ENCODE data around the gene SNX9. TPM values are rescaled to one million over a fixed set of nuclear protein-coding genes. Genes with fewer than 3 reads are reported as not detected.

The SNX9 gene
- total and polyA plus RNA-seq, 10 of the 15 experiments (the other 5 are each of a cell fraction or from before 2014, with no cell fraction given) = 0.03 to 2.0 (median 0.37) TPM

GRCh38 chr6:157806131-157806855 is 16.8 kb upstream of the SNX9 start:
- ATAC-seq (no peak), DNase-seq (ENCODE audit: low read depth, low spot score) (no peak), FAIRE-seq (no peak)
- H3K4me1 ChIP-seq (ENCODE audit: control insufficient read depth, insufficient read depth, low read length) = peaks cover 7% of the 10 kb centered on the region
- H3K36me3 ChIP-seq (ENCODE audit: control insufficient read depth in 2 of 2, insufficient read depth in 2 of 2, low read length in 1 of 2) = no peaks in the 10 kb centered on the region
- H3K9ac ChIP-seq (ENCODE audit: control insufficient read depth, insufficient read depth, low read length) = no peak overlapping the region
- no peaks in the 10 kb centered on the region for H3K79me2 ChIP-seq (ENCODE audit: control insufficient read depth, insufficient read depth, low read length)
- H3K9me3 ChIP-seq (replicated peaks; ENCODE audit: control insufficient read depth, insufficient read depth, low read length) = peaks cover 2% of the 10 kb centered on the region; the same call in 1 of the 3 replicates
- no peak overlapping the region for H3K27ac ChIP-seq (ENCODE audit: control insufficient read depth, insufficient read depth)
- WGBS (ENCODE audit: insufficient coverage, insufficient replicate concordance, low lambda C conversion rate, missing lambda C conversion rate) = 64% methylated on average over 3 of the region's 3 CpGs
- H3K4me2 ChIP-seq (ENCODE audit: control insufficient read depth, insufficient read depth) = no peak overlapping the region
- no TSS peak for BruUV-seq (replicated peaks)
- RAD21 ChIA-PET (ENCODE audit: unreplicated experiment) = no interaction called here
- H3K27me3 ChIP-seq (replicated peaks in 1 of 2; ENCODE audit: control insufficient read depth in 2 of 2, insufficient read depth in 2 of 2, low read length in 1 of 2) = peaks cover 0 to 2% of the 10 kb centered on the region in 2 experiments; a peak in 3 of 4 replicates
- no peaks in the 10 kb centered on the region for H4K20me1 ChIP-seq (ENCODE audit: control insufficient read depth, insufficient read depth)
- CTCF ChIA-PET = interaction anchor here (1.1 kb wide), 1 partner anchor 10 kb away, joined by 3 read pairs; no protein-coding TSS in a partner anchor
- intact Hi-C loops (cut with micrococcal nuclease; ENCODE audit: unreplicated experiment) = no loop called here
- H3K4me3 ChIP-seq = no peak overlapping the region
- POLR2A ChIA-PET = no interaction called here
- in situ Hi-C loops (cut with MboI) = no loop called here
- H2AFZ ChIP-seq (ENCODE audit: control insufficient read depth, low read depth, low read length) = no peak overlapping the region
- SMC1A ChIA-PET (ENCODE audit: uncharacterized antibody, unreplicated experiment) = no interaction called here
- TF ChIP-seq, protein P1, sequence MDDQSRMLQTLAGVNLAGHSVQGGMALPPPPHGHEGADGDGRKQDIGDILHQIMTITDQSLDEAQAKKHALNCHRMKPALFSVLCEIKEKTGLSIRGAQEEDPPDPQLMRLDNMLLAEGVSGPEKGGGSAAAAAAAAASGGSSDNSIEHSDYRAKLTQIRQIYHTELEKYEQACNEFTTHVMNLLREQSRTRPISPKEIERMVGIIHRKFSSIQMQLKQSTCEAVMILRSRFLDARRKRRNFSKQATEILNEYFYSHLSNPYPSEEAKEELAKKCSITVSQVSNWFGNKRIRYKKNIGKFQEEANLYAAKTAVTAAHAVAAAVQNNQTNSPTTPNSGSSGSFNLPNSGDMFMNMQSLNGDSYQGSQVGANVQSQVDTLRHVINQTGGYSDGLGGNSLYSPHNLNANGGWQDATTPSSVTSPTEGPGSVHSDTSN (IDR thresholded peaks at IDR 0.05; ENCODE audit: insufficient replicate concordance, low read depth, low read length) = no peak
- TF ChIP-seq ZBTB33 (IDR thresholded peaks at IDR 0.05) = no peak
- TF ChIP-seq, protein P2, sequence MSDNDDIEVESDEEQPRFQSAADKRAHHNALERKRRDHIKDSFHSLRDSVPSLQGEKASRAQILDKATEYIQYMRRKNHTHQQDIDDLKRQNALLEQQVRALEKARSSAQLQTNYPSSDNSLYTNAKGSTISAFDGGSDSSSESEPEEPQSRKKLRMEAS (IDR thresholded peaks at IDR 0.05; ENCODE audit: low read depth, low read length) = no peak
- TF ChIP-seq POLR2A (IDR thresholded peaks at IDR 0.05; ENCODE audit: low read depth, low read length) = no peak
- no peak for TF ChIP-seq RELB (IDR thresholded peaks at IDR 0.05; ENCODE audit: low read depth)
- no peak for TF ChIP-seq SMARCA5 (IDR thresholded peaks at IDR 0.05)
- no peak for TF ChIP-seq TARDBP (IDR thresholded peaks at IDR 0.05; ENCODE audit: borderline replicate concordance)
- TF ChIP-seq NRF1 (conservative IDR thresholded peaks at IDR 0.05; ENCODE audit: low read depth, low read length) = no peak
- no peak for TF ChIP-seq NFYA (IDR thresholded peaks at IDR 0.05; ENCODE audit: borderline replicate concordance, low read depth, low read length)
- TF ChIP-seq, protein P3, sequence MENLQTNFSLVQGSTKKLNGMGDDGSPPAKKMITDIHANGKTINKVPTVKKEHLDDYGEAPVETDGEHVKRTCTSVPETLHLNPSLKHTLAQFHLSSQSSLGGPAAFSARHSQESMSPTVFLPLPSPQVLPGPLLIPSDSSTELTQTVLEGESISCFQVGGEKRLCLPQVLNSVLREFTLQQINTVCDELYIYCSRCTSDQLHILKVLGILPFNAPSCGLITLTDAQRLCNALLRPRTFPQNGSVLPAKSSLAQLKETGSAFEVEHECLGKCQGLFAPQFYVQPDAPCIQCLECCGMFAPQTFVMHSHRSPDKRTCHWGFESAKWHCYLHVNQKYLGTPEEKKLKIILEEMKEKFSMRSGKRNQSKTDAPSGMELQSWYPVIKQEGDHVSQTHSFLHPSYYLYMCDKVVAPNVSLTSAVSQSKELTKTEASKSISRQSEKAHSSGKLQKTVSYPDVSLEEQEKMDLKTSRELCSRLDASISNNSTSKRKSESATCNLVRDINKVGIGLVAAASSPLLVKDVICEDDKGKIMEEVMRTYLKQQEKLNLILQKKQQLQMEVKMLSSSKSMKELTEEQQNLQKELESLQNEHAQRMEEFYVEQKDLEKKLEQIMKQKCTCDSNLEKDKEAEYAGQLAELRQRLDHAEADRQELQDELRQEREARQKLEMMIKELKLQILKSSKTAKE (IDR thresholded peaks at IDR 0.05; ENCODE audit: low read depth, poor library complexity, severe bottlenecking) = no peak
- no peak for TF ChIP-seq ASH2L (IDR thresholded peaks at IDR 0.05; ENCODE audit: borderline replicate concordance, low read depth)
- no peak for TF ChIP-seq HDGF (IDR thresholded peaks at IDR 0.05)
- no peak for TF ChIP-seq ZNF384 (IDR thresholded peaks at IDR 0.05; ENCODE audit: borderline replicate concordance, low read depth, low read length)
